GM23338 (cell line): ENCODE results near the gene CD6. TPM values are rescaled to one million over a fixed set of nuclear protein-coding genes. Genes with fewer than 3 reads are reported as not detected.

Source experiments
- ATAC-seq: fragments of 200-7000 bp; cut with Tn5 transposase; 3 replicates; pipeline ENCODE4 v1.9.1; 2020
- DNase-seq: peaks from one replicate; pipeline ENCODE4 v3.0.0-alpha.2; 2015; ENCODE audit warnings: low spot score
- H2AFZ ChIP-seq: fragments of 200-600 bp; sonication (generic); 2 replicates; pipeline ENCODE4 v1.8.0; 2016; ENCODE audit warnings: antibody characterized with exemption, mild to moderate bottlenecking, moderate library complexity
- H3F3A ChIP-seq: fragments of 200-600 bp; sonication (generic); replicated peaks from 2 replicates; pipeline ENCODE4 v1.8.0; 2017; ENCODE audit warnings: antibody characterized with exemption, mixed run types, low read depth
- H3K27ac ChIP-seq: fragments of 200-600 bp; sonication (generic); 2 replicates; pipeline ENCODE4 v1.6.1; 2016; ENCODE audit warnings: low read depth
- H3K27me3 ChIP-seq: fragments of 200-600 bp; sonication (generic); 2 replicates; pipeline ENCODE4 v1.8.0; 2016; ENCODE audit warnings: mild to moderate bottlenecking, mixed run types, moderate library complexity; ENCODE audit not compliant: insufficient read depth
- H3K36me3 ChIP-seq: fragments of 200-600 bp; sonication (generic); 2 replicates; pipeline ENCODE4 v1.8.0; 2016; ENCODE audit warnings: mild to moderate bottlenecking; ENCODE audit not compliant: insufficient read depth
- H3K4me1 ChIP-seq: fragments of 200-600 bp; sonication (generic); 2 replicates; pipeline ENCODE4 v1.8.0; 2016; ENCODE audit warnings: mild to moderate bottlenecking, moderate library complexity; ENCODE audit not compliant: insufficient read depth
- H3K4me2 ChIP-seq: fragments of 200-600 bp; sonication (generic); 2 replicates; pipeline ENCODE4 v1.7.1; 2017; ENCODE audit warnings: mixed run types
- H3K4me3 ChIP-seq: fragments of 200-600 bp; sonication (generic); 2 replicates; pipeline ENCODE4 v1.6.1; 2016; ENCODE audit warnings: mixed run types
- H3K79me2 ChIP-seq: fragments of 200-600 bp; sonication (generic); replicated peaks from 2 replicates; pipeline ENCODE4 v1.8.0; 2017; ENCODE audit warnings: mild to moderate bottlenecking; ENCODE audit not compliant: insufficient read depth
- H3K9me2 ChIP-seq: fragments of 200-600 bp; sonication (generic); 2 replicates; pipeline ENCODE4 v1.8.0; 2017; ENCODE audit not compliant: insufficient read depth
- H4K20me1 ChIP-seq: fragments of 200-600 bp; sonication (generic); replicated peaks from 2 replicates; pipeline ENCODE4 v1.8.0; 2017; ENCODE audit warnings: mild to moderate bottlenecking; ENCODE audit not compliant: insufficient read depth
- H3K27ac Mint-ChIP-seq: 2 replicates; pipeline ENCODE4 v1.8.0; 2020; ENCODE audit warnings: inconsistent platforms, mild to moderate bottlenecking, moderate library complexity, mixed read lengths
- H3K27me3 Mint-ChIP-seq: 3 replicates; pipeline ENCODE4 v1.8.0; 2022; ENCODE audit warnings: low read depth, mild to moderate bottlenecking, moderate library complexity, mixed read lengths, inconsistent platforms; ENCODE audit not compliant: insufficient read depth, poor library complexity
- H3K36me3 Mint-ChIP-seq: 3 replicates; pipeline ENCODE4 v1.8.0; 2021; ENCODE audit warnings: low read depth, mild to moderate bottlenecking, inconsistent platforms, moderate library complexity, mixed read lengths
- H3K4me1 Mint-ChIP-seq: 3 replicates; pipeline ENCODE4 v1.8.0; 2020; ENCODE audit warnings: mild to moderate bottlenecking, inconsistent platforms, mixed read lengths
- H3K4me3 Mint-ChIP-seq: 3 replicates; pipeline ENCODE4 v1.8.0; 2021; ENCODE audit warnings: moderate library complexity, mild to moderate bottlenecking, inconsistent platforms, mixed read lengths
- H3K9me3 Mint-ChIP-seq: 3 replicates; pipeline ENCODE4 v1.8.0; 2020; ENCODE audit warnings: moderate library complexity, mild to moderate bottlenecking, inconsistent platforms, mixed read lengths
- CREB1 ChIP-seq: fragments of 250-450 bp; sonication (Bioruptor Pico); IDR thresholded peaks from 2 replicates; pipeline ENCODE4 v1.5.0; 2020; ENCODE audit warnings: low read depth, mild to moderate bottlenecking, moderate library complexity
- JUNB ChIP-seq: IDR thresholded peaks from one replicate; pipeline ENCODE4 v1.6.1; 2016; ENCODE audit warnings: antibody characterized with exemption; ENCODE audit not compliant: unreplicated experiment
- STAT1 ChIP-seq: IDR thresholded peaks from one replicate; pipeline ENCODE4 v1.6.1; 2016; ENCODE audit warnings: antibody characterized with exemption; ENCODE audit not compliant: unreplicated experiment
- polyA plus RNA-seq: library from polyadenylated mRNA; unstranded; fragments of >200 nt; fragmentation: Nextera tagmentation; extraction: Ambion mirVana; gene quantifications from 2 replicates; pipeline ENCODE4 v1.2.1, GENCODE V29; 2016
- total RNA-seq: library from RNA; depleted of rRNA; stranded (reverse); fragments of >200 nt; shearing (Covaris generic); gene quantifications from 2 replicates; pipeline ENCODE4 v1.2.3, GENCODE V29; 2014
- TF ChIP-seq, protein P1 (sequence below): fragments of 250-450 bp; sonication (Bioruptor Pico); IDR thresholded peaks from 2 replicates; pipeline ENCODE4 v1.5.0; 2020; ENCODE audit warnings: mild to moderate bottlenecking, moderate library complexity
- TF ChIP-seq, protein P2 (sequence below), 2 experiments: fragments of 200-600 bp in 1 of 2; sonication (generic) in 1 of 2; conservative IDR thresholded peaks; 2 replicates each; pipeline versions ENCODE4 v1.5.1 to v1.6.1; 2016 to 2017; ENCODE audit warnings: antibody characterized with exemption in 2 of 2, low read depth in 2 of 2, mild to moderate bottlenecking in 2 of 2, moderate library complexity in 1 of 2

Gene CD6
- total and polyA plus RNA-seq, 2 experiments from 2014 or later: 0.49 TPM; not detected in 1

DNA sequence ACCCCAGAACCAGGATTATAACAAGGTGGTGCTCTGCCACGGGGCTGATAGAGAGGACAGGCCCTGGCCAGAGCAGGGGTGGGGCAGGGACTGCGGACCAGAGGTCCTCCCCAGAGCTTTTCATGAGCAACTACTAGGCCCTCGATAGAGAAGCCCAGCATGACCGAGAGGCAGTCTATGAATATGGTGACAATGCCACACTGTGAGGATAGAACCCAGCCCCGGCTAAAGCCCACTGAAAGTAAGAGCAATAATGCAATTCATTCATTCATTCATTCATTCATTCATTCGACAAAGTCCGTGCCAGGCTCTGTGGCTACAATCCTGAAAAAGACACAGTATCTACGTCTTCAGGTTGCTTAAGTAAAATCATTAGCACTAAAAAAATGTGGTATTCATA lies 95.2 kb downstream of the CD6 start:
- H3K79me2 ChIP-seq: no peaks in the 10 kb centered on the region
- no peak for ATAC-seq
- no peaks in the 10 kb centered on the region for H3K36me3 Mint-ChIP-seq
- no peak overlapping the region for H3K27ac Mint-ChIP-seq
- H3K36me3 ChIP-seq: no peaks in the 10 kb centered on the region
- H2AFZ ChIP-seq: no peak overlapping the region
- H3K4me1 ChIP-seq: no peaks in the 10 kb centered on the region
- no peak overlapping the region for H3K4me3 ChIP-seq
- peaks cover 4% of the 10 kb centered on the region for H3K27me3 Mint-ChIP-seq
- peaks cover 3% of the 10 kb centered on the region; the same call in 1 of the 3 replicates for H3K4me1 Mint-ChIP-seq
- no peak overlapping the region for H3K27ac ChIP-seq
- no peaks in the 10 kb centered on the region for H3K9me2 ChIP-seq
- no peaks in the 10 kb centered on the region for H3F3A ChIP-seq
- no peak for DNase-seq
- no peaks in the 10 kb centered on the region for H4K20me1 ChIP-seq
- TF ChIP-seq, protein P1, sequence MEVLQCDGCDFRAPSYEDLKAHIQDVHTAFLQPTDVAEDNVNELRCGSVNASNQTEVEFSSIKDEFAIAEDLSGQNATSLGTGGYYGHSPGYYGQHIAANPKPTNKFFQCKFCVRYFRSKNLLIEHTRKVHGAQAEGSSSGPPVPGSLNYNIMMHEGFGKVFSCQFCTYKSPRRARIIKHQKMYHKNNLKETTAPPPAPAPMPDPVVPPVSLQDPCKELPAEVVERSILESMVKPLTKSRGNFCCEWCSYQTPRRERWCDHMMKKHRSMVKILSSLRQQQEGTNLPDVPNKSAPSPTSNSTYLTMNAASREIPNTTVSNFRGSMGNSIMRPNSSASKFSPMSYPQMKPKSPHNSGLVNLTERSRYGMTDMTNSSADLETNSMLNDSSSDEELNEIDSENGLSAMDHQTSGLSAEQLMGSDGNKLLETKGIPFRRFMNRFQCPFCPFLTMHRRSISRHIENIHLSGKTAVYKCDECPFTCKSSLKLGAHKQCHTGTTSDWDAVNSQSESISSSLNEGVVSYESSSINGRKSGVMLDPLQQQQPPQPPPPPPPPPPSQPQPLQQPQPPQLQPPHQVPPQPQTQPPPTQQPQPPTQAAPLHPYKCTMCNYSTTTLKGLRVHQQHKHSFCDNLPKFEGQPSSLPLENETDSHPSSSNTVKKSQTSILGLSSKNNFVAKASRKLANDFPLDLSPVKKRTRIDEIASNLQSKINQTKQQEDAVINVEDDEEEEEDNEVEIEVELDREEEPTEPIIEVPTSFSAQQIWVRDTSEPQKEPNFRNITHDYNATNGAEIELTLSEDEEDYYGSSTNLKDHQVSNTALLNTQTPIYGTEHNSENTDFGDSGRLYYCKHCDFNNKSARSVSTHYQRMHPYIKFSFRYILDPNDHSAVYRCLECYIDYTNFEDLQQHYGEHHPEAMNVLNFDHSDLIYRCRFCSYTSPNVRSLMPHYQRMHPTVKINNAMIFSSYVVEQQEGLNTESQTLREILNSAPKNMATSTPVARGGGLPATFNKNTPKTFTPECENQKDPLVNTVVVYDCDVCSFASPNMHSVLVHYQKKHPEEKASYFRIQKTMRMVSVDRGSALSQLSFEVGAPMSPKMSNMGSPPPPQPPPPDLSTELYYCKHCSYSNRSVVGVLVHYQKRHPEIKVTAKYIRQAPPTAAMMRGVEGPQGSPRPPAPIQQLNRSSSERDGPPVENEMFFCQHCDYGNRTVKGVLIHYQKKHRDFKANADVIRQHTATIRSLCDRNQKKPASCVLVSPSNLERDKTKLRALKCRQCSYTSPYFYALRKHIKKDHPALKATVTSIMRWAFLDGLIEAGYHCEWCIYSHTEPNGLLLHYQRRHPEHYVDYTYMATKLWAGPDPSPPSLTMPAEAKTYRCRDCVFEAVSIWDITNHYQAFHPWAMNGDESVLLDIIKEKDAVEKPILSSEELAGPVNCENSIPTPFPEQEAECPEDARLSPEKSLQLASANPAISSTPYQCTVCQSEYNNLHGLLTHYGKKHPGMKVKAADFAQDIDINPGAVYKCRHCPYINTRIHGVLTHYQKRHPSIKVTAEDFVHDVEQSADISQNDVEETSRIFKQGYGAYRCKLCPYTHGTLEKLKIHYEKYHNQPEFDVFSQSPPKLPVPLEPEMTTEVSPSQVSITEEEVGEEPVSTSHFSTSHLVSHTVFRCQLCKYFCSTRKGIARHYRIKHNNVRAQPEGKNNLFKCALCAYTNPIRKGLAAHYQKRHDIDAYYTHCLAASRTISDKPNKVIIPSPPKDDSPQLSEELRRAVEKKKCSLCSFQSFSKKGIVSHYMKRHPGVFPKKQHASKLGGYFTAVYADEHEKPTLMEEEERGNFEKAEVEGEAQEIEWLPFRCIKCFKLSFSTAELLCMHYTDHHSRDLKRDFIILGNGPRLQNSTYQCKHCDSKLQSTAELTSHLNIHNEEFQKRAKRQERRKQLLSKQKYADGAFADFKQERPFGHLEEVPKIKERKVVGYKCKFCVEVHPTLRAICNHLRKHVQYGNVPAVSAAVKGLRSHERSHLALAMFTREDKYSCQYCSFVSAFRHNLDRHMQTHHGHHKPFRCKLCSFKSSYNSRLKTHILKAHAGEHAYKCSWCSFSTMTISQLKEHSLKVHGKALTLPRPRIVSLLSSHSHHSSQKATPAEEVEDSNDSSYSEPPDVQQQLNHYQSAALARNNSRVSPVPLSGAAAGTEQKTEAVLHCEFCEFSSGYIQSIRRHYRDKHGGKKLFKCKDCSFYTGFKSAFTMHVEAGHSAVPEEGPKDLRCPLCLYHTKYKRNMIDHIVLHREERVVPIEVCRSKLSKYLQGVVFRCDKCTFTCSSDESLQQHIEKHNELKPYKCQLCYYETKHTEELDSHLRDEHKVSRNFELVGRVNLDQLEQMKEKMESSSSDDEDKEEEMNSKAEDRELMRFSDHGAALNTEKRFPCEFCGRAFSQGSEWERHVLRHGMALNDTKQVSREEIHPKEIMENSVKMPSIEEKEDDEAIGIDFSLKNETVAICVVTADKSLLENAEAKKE (CRISPR knock-in tag): no peak
- TF ChIP-seq CREB1 (CRISPR knock-in tag): no peak
- no peak for TF ChIP-seq STAT1
- TF ChIP-seq JUNB: no peak
- TF ChIP-seq, protein P2, sequence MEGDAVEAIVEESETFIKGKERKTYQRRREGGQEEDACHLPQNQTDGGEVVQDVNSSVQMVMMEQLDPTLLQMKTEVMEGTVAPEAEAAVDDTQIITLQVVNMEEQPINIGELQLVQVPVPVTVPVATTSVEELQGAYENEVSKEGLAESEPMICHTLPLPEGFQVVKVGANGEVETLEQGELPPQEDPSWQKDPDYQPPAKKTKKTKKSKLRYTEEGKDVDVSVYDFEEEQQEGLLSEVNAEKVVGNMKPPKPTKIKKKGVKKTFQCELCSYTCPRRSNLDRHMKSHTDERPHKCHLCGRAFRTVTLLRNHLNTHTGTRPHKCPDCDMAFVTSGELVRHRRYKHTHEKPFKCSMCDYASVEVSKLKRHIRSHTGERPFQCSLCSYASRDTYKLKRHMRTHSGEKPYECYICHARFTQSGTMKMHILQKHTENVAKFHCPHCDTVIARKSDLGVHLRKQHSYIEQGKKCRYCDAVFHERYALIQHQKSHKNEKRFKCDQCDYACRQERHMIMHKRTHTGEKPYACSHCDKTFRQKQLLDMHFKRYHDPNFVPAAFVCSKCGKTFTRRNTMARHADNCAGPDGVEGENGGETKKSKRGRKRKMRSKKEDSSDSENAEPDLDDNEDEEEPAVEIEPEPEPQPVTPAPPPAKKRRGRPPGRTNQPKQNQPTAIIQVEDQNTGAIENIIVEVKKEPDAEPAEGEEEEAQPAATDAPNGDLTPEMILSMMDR (conservative IDR thresholded peaks at IDR 0.05; ENCODE audit: low read depth in 2 of 2): no peak
- H3K27me3 ChIP-seq: no peaks in the 10 kb centered on the region
- no peak overlapping the region for H3K4me2 ChIP-seq
- no peaks in the 10 kb centered on the region for H3K9me3 Mint-ChIP-seq
- no peak overlapping the region for H3K4me3 Mint-ChIP-seq
